ENCODE measurements around the gene ZNF831. TPM values are rescaled to one million over a fixed set of nuclear protein-coding genes. Genes with fewer than 3 reads are reported as not detected.

The ZNF831 gene
- polyA plus RNA-seq, 1 of the 3 experiments (the other 2 are of a cell fraction), result not detected

GRCh38 chr20:59258221-59258621 is 94.6 kb downstream of the ZNF831 start:
- DNase-seq, result no peak
- no peak overlapping the region for H3K27ac ChIP-seq (ENCODE audit: low read depth in 2 of 2, low read length in 1 of 2)
- no peaks in the 10 kb centered on the region for H3K9me3 ChIP-seq
- no peak for TF ChIP-seq RCOR1 (IDR thresholded peaks at IDR 0.05; ENCODE audit: low read length)
- no peak for TF ChIP-seq MXI1 (IDR thresholded peaks at IDR 0.05; ENCODE audit: low read depth, low read length)
- no peak for TF ChIP-seq TEAD4 (IDR thresholded peaks at IDR 0.05; ENCODE audit: borderline replicate concordance, insufficient read depth)
- TF ChIP-seq GATA2 (CRISPR knock-in tag; IDR thresholded peaks at IDR 0.05), result no peak
- TF ChIP-seq EP300 (IDR thresholded peaks at IDR 0.05; ENCODE audit: borderline replicate concordance in 1 of 2, low read depth in 1 of 2, low read length in 1 of 2), result no peak
- TF ChIP-seq POLR2AphosphoS5 (IDR thresholded peaks at IDR 0.05; ENCODE audit: low read depth, low read length), result no peak
- no peak for TF ChIP-seq SMC3 (IDR thresholded peaks at IDR 0.05; ENCODE audit: low read depth, low read length)
- no peak for TF ChIP-seq FOSL2 (IDR thresholded peaks at IDR 0.05; ENCODE audit: borderline replicate concordance, low read depth)
- TF ChIP-seq CHD2 (IDR thresholded peaks at IDR 0.05; ENCODE audit: low read length, partially characterized antibody), result no peak
- TF ChIP-seq NFIC (IDR thresholded peaks at IDR 0.05; ENCODE audit: borderline replicate concordance), result no peak
- TF ChIP-seq MEF2A (IDR thresholded peaks at IDR 0.05; ENCODE audit: borderline replicate concordance, low read depth), result no peak
- no peak for TF ChIP-seq FOXM1 (IDR thresholded peaks at IDR 0.05; ENCODE audit: low read depth)
- no peak for TF ChIP-seq TCF12 (IDR thresholded peaks at IDR 0.05)
- no peak for TF ChIP-seq RXRA (IDR thresholded peaks at IDR 0.05; ENCODE audit: borderline replicate concordance, low read depth)
- H3K27me3 ChIP-seq (ENCODE audit: insufficient read depth), result no peaks in the 10 kb centered on the region; the same call in 1 of the 2 replicates
- peaks cover 0 to 5% of the 10 kb centered on the region in 2 experiments; a peak in 1 of 4 replicates for H3K4me1 ChIP-seq (ENCODE audit: control insufficient read depth in 1 of 2, insufficient read depth in 2 of 2, low read depth in 1 of 2, low read length in 1 of 2)
- H3K4me2 ChIP-seq, result no peak overlapping the region
- H3K9me2 ChIP-seq, result no peaks in the 10 kb centered on the region
- no peaks in the 10 kb centered on the region for H4K20me1 ChIP-seq (ENCODE audit: insufficient read depth)
- no peaks in the 10 kb centered on the region for H3K79me2 ChIP-seq (ENCODE audit: insufficient read depth)
- H3K9ac ChIP-seq, result no peak overlapping the region
- H2AFZ ChIP-seq (ENCODE audit: low read depth), result no peak overlapping the region
- H3F3A ChIP-seq (replicated peaks; ENCODE audit: insufficient read depth), result no peaks in the 10 kb centered on the region
- no peak overlapping the region for H3K4me3 ChIP-seq (ENCODE audit: low read depth in 2 of 2, low read length in 1 of 2)
- ChIA-PET POLR2A (no interaction called here), CTCF (no interaction called here)
- H3K36me3 ChIP-seq (replicated peaks in 1 of 2; ENCODE audit: control insufficient read depth in 1 of 2, insufficient read depth in 2 of 2, low read length in 1 of 2), result no peaks in the 10 kb centered on the region
- WGBS (ENCODE audit: low lambda C conversion rate), result 33% methylated on average over 2 of the region's 2 CpGs

GRCh38 chr20:59259946-59260345 is 96.3 kb downstream of the ZNF831 start:
- H3K4me1 ChIP-seq (ENCODE audit: control insufficient read depth in 1 of 2, insufficient read depth in 2 of 2, low read depth in 1 of 2, low read length in 1 of 2), result no peaks in the 10 kb centered on the region; a peak in 1 of 4 replicates
- H3K27ac ChIP-seq (ENCODE audit: low read depth in 2 of 2, low read length in 1 of 2), result no peak overlapping the region
- H4K20me1 ChIP-seq (ENCODE audit: insufficient read depth), result no peaks in the 10 kb centered on the region
- H3K36me3 ChIP-seq (replicated peaks in 1 of 2; ENCODE audit: control insufficient read depth in 1 of 2, insufficient read depth in 2 of 2, low read length in 1 of 2), result no peaks in the 10 kb centered on the region
- no peak overlapping the region for H3K4me3 ChIP-seq (ENCODE audit: low read depth in 2 of 2, low read length in 1 of 2)
- no peak for DNase-seq
- no peak overlapping the region for H3K4me2 ChIP-seq
- H2AFZ ChIP-seq (ENCODE audit: low read depth), result no peak overlapping the region
- H3K79me2 ChIP-seq (ENCODE audit: insufficient read depth), result no peaks in the 10 kb centered on the region
- TF ChIP-seq CHD2 (IDR thresholded peaks at IDR 0.05; ENCODE audit: low read length, partially characterized antibody) (no peak), NFIC (IDR thresholded peaks at IDR 0.05; ENCODE audit: borderline replicate concordance) (no peak), NRF1 (IDR thresholded peaks at IDR 0.05; ENCODE audit: low read depth, low read length) (no peak), FOSL2 (IDR thresholded peaks at IDR 0.05; ENCODE audit: borderline replicate concordance, low read depth) (no peak), USF1 (IDR thresholded peaks at IDR 0.05; ENCODE audit: borderline replicate concordance, low read depth) (no peak)
- ChIA-PET POLR2A (no interaction called here), CTCF (interaction anchor here (0.6 to 1.3 kb wide), 2 partner anchors 9 to 45 kb away, joined by 3 read pairs; no protein-coding TSS in a partner anchor)
- no peaks in the 10 kb centered on the region; the same call in 1 of the 2 replicates for H3K27me3 ChIP-seq (ENCODE audit: insufficient read depth)
- no peak overlapping the region for H3K9ac ChIP-seq
- H3F3A ChIP-seq (replicated peaks; ENCODE audit: insufficient read depth), result no peaks in the 10 kb centered on the region
- 35% methylated on average over 2 of the region's 2 CpGs for WGBS (ENCODE audit: low lambda C conversion rate)
- no peaks in the 10 kb centered on the region for H3K9me2 ChIP-seq
- H3K9me3 ChIP-seq, result no peaks in the 10 kb centered on the region
